Activated CD4-positive, alpha-beta T cell treated with anti-CD3 and anti-CD28 coated beads, Interleukin-2, amount 10 ng/mL, durations not matched to agents 24 days and 14 days (primary cell): Measurements from ENCODE around the gene SLU7. TPM values are rescaled to one million over a fixed set of nuclear protein-coding genes. Genes with fewer than 3 reads are reported as not detected.

ENCODE experiments used
- total RNA-seq: library from RNA; stranded (reverse); gene quantifications from 2 replicates; pipeline ENCODE4 v1.2.3, GENCODE V29; 2022

SLU7 gene
- total RNA-seq, 1 donor from 2014 or later, result 39.8 TPM

Other genes with a start within 250 kb of the SLU7 start
- not detected in 2 replicates for gene FABP6, start 189.6 kb downstream of the SLU7 start, total RNA-seq
- not detected in 2 replicates for gene CCNJL, start 106.5 kb downstream of the SLU7 start, total RNA-seq
- not detected in 2 replicates for gene C1QTNF2, start 48.5 kb downstream of the SLU7 start, total RNA-seq
- 1.4 and 1.5 TPM in 2 replicates for gene FAM200C, start 19.0 kb downstream of the SLU7 start, total RNA-seq
- 88.9 and 94.3 TPM in 2 replicates for gene PTTG1, start 2.8 kb upstream of the SLU7 start, total RNA-seq